HG02840 (cell line): Measurements from ENCODE around the gene TRIM72.
"Not testable (repeated sequence)": the region's sequence is repeated elsewhere in the genome, so short reads cannot be mapped to it uniquely, and the experiment has no call there.

ENCODE experiments used
- ATAC-seq: cut with Tn5 transposase; IDR thresholded peaks from one replicate; pipeline ENCODE4 v1.9.1; 2021; ENCODE audit warnings: mild to moderate bottlenecking, moderate library complexity, moderate number of reproducible peaks; ENCODE audit not compliant: unreplicated experiment, low FRiP score

Gene TRIM72

DNA sequence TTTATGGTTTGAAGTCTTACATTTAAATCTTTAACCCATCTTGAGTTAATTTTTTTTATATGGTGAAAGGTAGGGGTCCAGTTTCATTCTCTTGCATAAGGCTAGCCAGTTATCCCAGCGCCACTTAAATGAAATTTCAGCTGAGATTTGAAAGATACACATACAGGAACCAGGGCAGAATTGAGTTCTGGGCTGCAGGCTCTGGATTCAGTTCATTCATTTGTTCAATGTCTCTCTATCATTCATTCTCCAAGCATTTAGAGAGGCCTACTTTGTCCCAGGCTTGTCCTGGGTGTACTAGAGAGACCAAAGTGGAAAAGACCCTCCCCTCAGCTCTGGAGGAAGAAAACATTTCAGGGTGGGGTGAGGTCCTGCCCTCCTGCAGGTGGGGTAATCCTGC lies 577 bp upstream of the TRIM72 start:
- ATAC-seq = no peak

- no peak for ATAC-seq
Observed at GRCh38 chr16:31214708-31215286, 878 bp downstream of the TRIM72 start.

GRCh38 chr16:31215287-31216162 lies 1.6 kb downstream of the TRIM72 start:
- no peak for ATAC-seq

DNA sequence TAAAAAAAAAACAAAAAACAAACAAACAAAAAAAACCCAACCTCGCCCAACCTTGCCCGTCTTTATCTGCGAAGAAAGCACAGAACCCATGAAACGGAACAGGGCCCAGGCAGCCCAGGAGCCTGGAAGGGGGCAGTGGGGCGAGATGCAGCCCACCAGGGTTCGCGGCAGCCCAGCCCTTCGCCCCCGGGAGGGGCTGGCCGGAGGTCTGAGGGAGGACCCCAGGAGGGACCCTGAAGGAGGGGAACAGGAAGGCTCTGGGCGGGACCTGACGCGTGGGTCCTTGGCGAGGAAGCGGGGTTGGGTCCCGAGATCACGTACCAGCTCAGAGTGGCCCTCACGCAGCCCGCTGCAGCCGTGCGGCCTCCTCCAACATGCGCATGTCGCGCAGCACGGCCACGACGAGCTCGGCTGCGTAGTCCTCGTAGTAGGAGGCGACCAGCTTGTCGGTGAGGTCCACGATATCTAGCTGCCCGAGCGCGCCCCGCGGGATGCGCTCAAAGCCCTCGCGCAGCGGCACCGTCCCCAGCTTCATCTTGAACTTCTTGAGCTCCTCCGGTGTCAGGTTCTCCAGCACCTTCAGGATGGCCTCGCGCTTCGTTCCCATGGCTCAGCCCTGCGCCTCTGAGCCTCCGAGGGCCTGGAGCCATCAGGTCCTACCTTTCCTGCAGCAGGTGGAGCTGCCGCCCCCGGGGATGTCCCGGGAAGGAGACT lies 2.7 kb downstream of the TRIM72 start, which contains the start of gene PYDC1:
PYDC1 (minus strand) TSS at position 714 of the 714 bp plus-strand sequence; CDS start at position 607, 107 bp downstream.
- no peak for ATAC-seq

DNA sequence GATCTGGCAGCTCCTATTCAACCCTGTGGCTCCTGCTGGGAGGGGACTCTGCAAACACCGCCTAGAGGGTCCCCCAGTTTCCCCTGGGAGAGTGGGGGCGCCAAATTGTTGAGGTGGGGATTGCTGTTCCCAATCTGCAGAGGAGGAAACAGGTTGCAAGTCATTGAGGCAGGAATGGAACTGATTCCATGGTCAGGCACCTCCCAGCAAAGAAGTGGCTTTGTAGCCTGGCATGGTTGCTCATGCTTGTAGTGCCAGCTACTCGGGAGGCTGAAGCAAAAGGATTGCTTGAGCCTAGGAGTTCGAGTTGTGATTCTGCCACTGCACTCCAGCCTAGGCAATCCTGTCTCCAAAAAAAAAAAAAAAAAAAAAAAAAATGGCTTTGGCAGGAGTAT lies 3.2 kb downstream of the TRIM72 start:
- no peak for ATAC-seq

- no peak for ATAC-seq
Observed at GRCh38 chr16:31219154-31219741, 5.3 kb downstream of the TRIM72 start.

GRCh38 chr16:31221357-31222160 lies 7.6 kb downstream of the TRIM72 start:
- ATAC-seq = no peak

- no peak for ATAC-seq
Observed at GRCh38 chr16:31223044-31223443, 9.1 kb downstream of the TRIM72 start.

- ATAC-seq = no peak
Observed at GRCh38 chr16:31224092-31224955, 10.4 kb downstream of the TRIM72 start.

- no peak for ATAC-seq
Observed at GRCh38 chr16:31225193-31225592, 11.3 kb downstream of the TRIM72 start.

GRCh38 chr16:31228206-31228605 lies 14.3 kb downstream of the TRIM72 start:
- ATAC-seq = no peak

- no peak for ATAC-seq
Observed at GRCh38 chr16:31229501-31229900, 15.6 kb downstream of the TRIM72 start.

DNA sequence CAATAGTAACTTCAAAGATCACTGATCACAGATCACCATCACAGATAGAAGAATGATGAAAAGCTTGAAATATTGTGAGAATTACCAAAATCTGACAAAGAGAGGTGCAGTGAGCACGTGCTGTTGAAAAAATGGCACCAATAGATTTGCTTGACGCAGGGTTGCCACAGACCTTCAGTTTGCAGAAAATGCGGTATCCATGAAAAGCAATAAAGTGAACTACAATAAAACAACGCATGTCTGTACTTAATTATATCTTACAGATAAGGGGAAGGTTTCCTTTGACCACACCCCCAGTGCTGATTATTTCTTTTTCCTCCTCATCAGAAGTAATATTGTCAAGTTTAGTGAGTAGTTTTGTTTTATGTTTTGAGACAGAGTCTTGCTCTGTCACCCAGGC lies 24.1 kb downstream of the TRIM72 start:
- no peak for ATAC-seq

- ATAC-seq = no peak
Observed at GRCh38 chr16:31242206-31242605, 28.3 kb downstream of the TRIM72 start.

DNA sequence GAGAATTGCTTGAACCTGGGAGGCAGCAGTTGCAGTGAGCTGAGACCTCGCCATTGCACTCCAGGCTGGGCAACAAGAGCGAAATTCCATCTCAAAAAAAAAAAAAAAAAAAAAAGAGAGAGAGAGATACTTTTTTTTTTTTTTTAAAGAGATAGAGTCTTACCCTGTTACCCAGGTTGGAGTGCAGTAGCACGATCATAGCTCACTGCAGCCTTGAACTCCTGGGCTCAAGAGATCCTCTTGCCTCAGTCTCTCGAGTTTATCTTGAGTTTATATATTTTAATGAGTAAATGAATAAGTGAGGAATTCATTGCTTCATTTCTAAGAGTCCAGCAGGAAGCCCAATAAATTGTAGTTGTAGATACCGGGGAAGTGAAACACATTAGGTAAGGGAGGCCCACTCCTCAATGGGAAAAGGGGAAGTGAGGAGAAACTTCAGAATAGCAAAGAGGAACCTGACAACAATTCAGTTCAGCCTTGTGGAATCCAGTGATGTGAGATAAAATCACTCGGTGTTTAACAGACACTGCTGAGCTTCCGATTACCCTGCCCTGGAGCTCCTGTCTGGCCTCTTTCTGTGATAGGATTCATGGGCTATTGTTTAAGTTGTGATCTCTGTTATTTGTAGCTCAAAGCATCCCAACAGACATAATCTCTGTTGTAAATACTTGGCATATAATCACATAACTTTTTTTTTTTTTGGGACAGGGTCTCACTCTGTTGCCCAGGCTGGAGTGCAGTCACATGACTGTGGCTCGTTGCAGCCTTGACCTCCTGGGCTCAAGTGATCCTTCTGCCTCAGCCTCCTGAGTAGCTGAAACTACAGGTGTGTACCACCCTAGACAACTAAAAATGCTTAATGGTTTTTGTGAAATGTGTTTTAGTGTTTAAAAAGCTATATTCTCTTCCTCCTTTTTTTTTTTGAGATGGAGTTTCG lies 30.1 kb downstream of the TRIM72 start:
- no peak for ATAC-seq

GRCh38 chr16:31245598-31245997 lies 31.7 kb downstream of the TRIM72 start:
- ATAC-seq = not testable (repeated sequence)

DNA sequence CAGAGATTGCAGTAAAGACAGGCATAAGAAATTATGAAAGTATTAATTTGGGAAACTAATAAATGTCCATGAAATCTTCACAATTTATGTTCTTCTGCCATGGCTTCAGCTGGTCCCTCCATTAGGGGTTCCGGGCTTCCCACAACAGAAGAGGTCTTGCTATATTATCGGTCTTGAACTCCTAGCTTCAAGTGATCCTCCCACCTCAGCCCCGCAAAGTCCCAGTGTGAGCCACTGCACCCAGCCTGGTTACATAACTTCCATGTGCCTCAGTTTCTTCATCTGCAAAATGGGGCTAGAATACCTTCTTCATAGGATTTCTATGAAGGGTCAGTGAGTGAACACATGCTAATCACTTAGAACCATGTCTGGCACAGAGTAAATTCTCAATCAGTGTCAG lies 32.4 kb downstream of the TRIM72 start:
- no peak for ATAC-seq

- ATAC-seq = no peak
Observed at GRCh38 chr16:31248344-31248743, 34.4 kb downstream of the TRIM72 start.
